Activated CD4-positive, alpha-beta T cell treated with anti-CD3 and anti-CD28 coated beads, Interleukin-2, amount 10 ng/mL, durations not matched to agents 24 days and 14 days (primary cell): Measurements from ENCODE around the gene ABCC6. TPM values are rescaled to one million over a fixed set of nuclear protein-coding genes. Genes with fewer than 3 reads are reported as not detected.
A peak's percentile ranks its signal among the peaks of the same experiment; 100 is the strongest.
"Not testable (repeated sequence)": the region's sequence is repeated elsewhere in the genome, so short reads cannot be mapped to it uniquely, and the experiment has no call there.

Source experiments
- DNase-seq: peaks from one replicate; pipeline ENCODE4 v3.0.0; 2022
- H3K27ac Mint-ChIP-seq: one replicate; pipeline ENCODE4 v1.8.0; 2022; ENCODE audit warnings: mild to moderate bottlenecking, mixed read lengths
- H3K27me3 Mint-ChIP-seq: one replicate; pipeline ENCODE4 v1.8.0; 2022; ENCODE audit warnings: mixed read lengths
- H3K36me3 Mint-ChIP-seq: one replicate; pipeline ENCODE4 v1.8.0; 2022; ENCODE audit warnings: low read depth, mild to moderate bottlenecking, mixed read lengths
- H3K4me1 Mint-ChIP-seq: one replicate; pipeline ENCODE4 v1.8.0; 2021; ENCODE audit warnings: mixed read lengths
- H3K4me3 Mint-ChIP-seq: one replicate; pipeline ENCODE4 v1.8.0; 2022; ENCODE audit warnings: mild to moderate bottlenecking, moderate library complexity, mixed read lengths
- H3K9me3 Mint-ChIP-seq: one replicate; pipeline ENCODE4 v1.8.0; 2021; ENCODE audit warnings: mixed read lengths
- intact Hi-C: fragments of 100-400 bp; cut with micrococcal nuclease; formaldehyde crosslinking; loops from one replicate; pipeline ENCODE4 v1.15.1; 2023
- total RNA-seq: library from RNA; stranded (reverse); gene quantifications from 2 replicates; pipeline ENCODE4 v1.2.3, GENCODE V29; 2022

The ABCC6 gene
- not detected in 2 replicates for total RNA-seq

GRCh38 chr16:16222850-16223661, at the start of gene ABCC6:
Gene ABCC6 (minus strand): TSS chr16:16223494. CDS start chr16:16223434, 60 bp downstream.
- H3K4me3 Mint-ChIP-seq, result peak within 1 kb of the TSS; percentile 45
- intact Hi-C loops, H3K4me1 Mint-ChIP-seq, DNase-seq, H3K27ac Mint-ChIP-seq, H3K9me3 Mint-ChIP-seq, H3K36me3 Mint-ChIP-seq, H3K27me3 Mint-ChIP-seq: not testable (repeated sequence)

GRCh38 chr16:16272573-16273221, 49.4 kb upstream of the ABCC6 start:
- intact Hi-C loops, H3K9me3 Mint-ChIP-seq, H3K36me3 Mint-ChIP-seq, H3K27ac Mint-ChIP-seq, H3K27me3 Mint-ChIP-seq, DNase-seq, H3K4me1 Mint-ChIP-seq, H3K4me3 Mint-ChIP-seq: not testable (repeated sequence)

- H3K4me3 Mint-ChIP-seq, H3K36me3 Mint-ChIP-seq, H3K27ac Mint-ChIP-seq, H3K9me3 Mint-ChIP-seq, H3K4me1 Mint-ChIP-seq, DNase-seq, H3K27me3 Mint-ChIP-seq, intact Hi-C loops: not testable (repeated sequence)
Measured at GRCh38 chr16:16271658-16272057, 48.4 kb upstream of the ABCC6 start.

GRCh38 chr16:16268185-16268808, 45.0 kb upstream of the ABCC6 start:
- H3K36me3 Mint-ChIP-seq, intact Hi-C loops: not testable (repeated sequence)

GRCh38 chr16:16267708-16268107, 44.4 kb upstream of the ABCC6 start:
- H3K27me3 Mint-ChIP-seq, DNase-seq, H3K4me3 Mint-ChIP-seq, H3K36me3 Mint-ChIP-seq, H3K4me1 Mint-ChIP-seq, H3K27ac Mint-ChIP-seq, H3K9me3 Mint-ChIP-seq, intact Hi-C loops: not testable (repeated sequence)

More at GRCh38 chr16:16268185-16268808, 45.0 kb upstream of the ABCC6 start:
- not testable (repeated sequence) for H3K4me1 Mint-ChIP-seq, H3K27ac Mint-ChIP-seq, H3K9me3 Mint-ChIP-seq, H3K4me3 Mint-ChIP-seq, DNase-seq, H3K27me3 Mint-ChIP-seq

- H3K36me3 Mint-ChIP-seq, intact Hi-C loops, DNase-seq, H3K4me1 Mint-ChIP-seq, H3K4me3 Mint-ChIP-seq, H3K27ac Mint-ChIP-seq, H3K9me3 Mint-ChIP-seq, H3K27me3 Mint-ChIP-seq: not testable (repeated sequence)
Measured at GRCh38 chr16:16265044-16265443, 41.8 kb upstream of the ABCC6 start.

GRCh38 chr16:16263947-16264346, 40.7 kb upstream of the ABCC6 start:
- H3K9me3 Mint-ChIP-seq, DNase-seq, H3K27me3 Mint-ChIP-seq, intact Hi-C loops, H3K36me3 Mint-ChIP-seq, H3K4me1 Mint-ChIP-seq, H3K27ac Mint-ChIP-seq, H3K4me3 Mint-ChIP-seq: not testable (repeated sequence)

GRCh38 chr16:16262954-16263555, 39.8 kb upstream of the ABCC6 start:
- H3K4me3 Mint-ChIP-seq, H3K27ac Mint-ChIP-seq, H3K4me1 Mint-ChIP-seq, H3K27me3 Mint-ChIP-seq, intact Hi-C loops, H3K36me3 Mint-ChIP-seq, H3K9me3 Mint-ChIP-seq, DNase-seq: not testable (repeated sequence)

GRCh38 chr16:16259971-16260370, 36.7 kb upstream of the ABCC6 start:
- H3K4me3 Mint-ChIP-seq, DNase-seq, H3K4me1 Mint-ChIP-seq, H3K9me3 Mint-ChIP-seq, H3K27me3 Mint-ChIP-seq, intact Hi-C loops, H3K36me3 Mint-ChIP-seq, H3K27ac Mint-ChIP-seq: not testable (repeated sequence)

- DNase-seq, H3K9me3 Mint-ChIP-seq, intact Hi-C loops, H3K36me3 Mint-ChIP-seq, H3K4me3 Mint-ChIP-seq, H3K27me3 Mint-ChIP-seq, H3K4me1 Mint-ChIP-seq, H3K27ac Mint-ChIP-seq: not testable (repeated sequence)
Measured at GRCh38 chr16:16258822-16259221, 35.5 kb upstream of the ABCC6 start.

GRCh38 chr16:16257301-16257923, 34.1 kb upstream of the ABCC6 start:
- H3K36me3 Mint-ChIP-seq, H3K27me3 Mint-ChIP-seq, H3K4me1 Mint-ChIP-seq, intact Hi-C loops, H3K9me3 Mint-ChIP-seq, H3K27ac Mint-ChIP-seq, H3K4me3 Mint-ChIP-seq: not testable (repeated sequence)
- DNase-seq, result peak; percentile 57

- H3K27ac Mint-ChIP-seq, intact Hi-C loops, H3K27me3 Mint-ChIP-seq, H3K36me3 Mint-ChIP-seq, H3K4me3 Mint-ChIP-seq, H3K4me1 Mint-ChIP-seq, DNase-seq, H3K9me3 Mint-ChIP-seq: not testable (repeated sequence)
Measured at GRCh38 chr16:16252377-16252776, 29.1 kb upstream of the ABCC6 start.

- intact Hi-C loops, H3K9me3 Mint-ChIP-seq, H3K4me1 Mint-ChIP-seq, H3K27me3 Mint-ChIP-seq, DNase-seq, H3K4me3 Mint-ChIP-seq, H3K36me3 Mint-ChIP-seq, H3K27ac Mint-ChIP-seq: not testable (repeated sequence)
Measured at GRCh38 chr16:16249621-16250330, 26.5 kb upstream of the ABCC6 start.
